SK-N-SH (cell line): ENCODE results near the gene TCIRG1.

Experiments
- CHD2 ChIP-seq: fragments of 150-350 bp; IDR thresholded peaks from 2 replicates; pipeline ENCODE4 v1.6.1; 2018; ENCODE audit warnings: low read length; ENCODE audit not compliant: partially characterized antibody
- EZH2phosphoT487 ChIP-seq: fragments of 200-600 bp; sonication (generic); IDR thresholded peaks from 2 replicates; pipeline ENCODE4 v1.6.1; 2017; ENCODE audit warnings: low read depth, mixed run types, mild to moderate bottlenecking, antibody characterized with exemption, moderate library complexity, borderline replicate concordance
- POLR2AphosphoS5 ChIP-seq: IDR thresholded peaks from 2 replicates; pipeline ENCODE4 v1.6.1; 2012; ENCODE audit warnings: low read depth, low read length
- RAD21 ChIP-seq: IDR thresholded peaks from 2 replicates; pipeline ENCODE4 v1.6.1; 2012; ENCODE audit warnings: mild to moderate bottlenecking, low read length
- RXRA ChIP-seq: IDR thresholded peaks from 2 replicates; pipeline ENCODE4 v1.4.0; 2012; ENCODE audit warnings: low read depth, mild to moderate bottlenecking, borderline replicate concordance
- TAF1 ChIP-seq: IDR thresholded peaks from 2 replicates; pipeline ENCODE4 v1.6.1; 2012; ENCODE audit warnings: low read depth, mild to moderate bottlenecking, low read length, moderate library complexity, borderline replicate concordance
- TF ChIP-seq, protein P1 (sequence below): fragments of 200-600 bp; sonication (generic); IDR thresholded peaks from 2 replicates; pipeline ENCODE4 v1.6.1; 2017; ENCODE audit warnings: antibody characterized with exemption, mild to moderate bottlenecking, moderate library complexity
- TF ChIP-seq, protein P2 (sequence below): IDR thresholded peaks from 2 replicates; pipeline ENCODE4 v1.4.0; 2012; ENCODE audit warnings: low read depth, borderline replicate concordance
- TF ChIP-seq, protein P3 (sequence below): IDR thresholded peaks from 2 replicates; pipeline ENCODE4 v1.6.1; 2012; ENCODE audit warnings: mild to moderate bottlenecking, low read depth, low read length, moderate library complexity

DNA sequence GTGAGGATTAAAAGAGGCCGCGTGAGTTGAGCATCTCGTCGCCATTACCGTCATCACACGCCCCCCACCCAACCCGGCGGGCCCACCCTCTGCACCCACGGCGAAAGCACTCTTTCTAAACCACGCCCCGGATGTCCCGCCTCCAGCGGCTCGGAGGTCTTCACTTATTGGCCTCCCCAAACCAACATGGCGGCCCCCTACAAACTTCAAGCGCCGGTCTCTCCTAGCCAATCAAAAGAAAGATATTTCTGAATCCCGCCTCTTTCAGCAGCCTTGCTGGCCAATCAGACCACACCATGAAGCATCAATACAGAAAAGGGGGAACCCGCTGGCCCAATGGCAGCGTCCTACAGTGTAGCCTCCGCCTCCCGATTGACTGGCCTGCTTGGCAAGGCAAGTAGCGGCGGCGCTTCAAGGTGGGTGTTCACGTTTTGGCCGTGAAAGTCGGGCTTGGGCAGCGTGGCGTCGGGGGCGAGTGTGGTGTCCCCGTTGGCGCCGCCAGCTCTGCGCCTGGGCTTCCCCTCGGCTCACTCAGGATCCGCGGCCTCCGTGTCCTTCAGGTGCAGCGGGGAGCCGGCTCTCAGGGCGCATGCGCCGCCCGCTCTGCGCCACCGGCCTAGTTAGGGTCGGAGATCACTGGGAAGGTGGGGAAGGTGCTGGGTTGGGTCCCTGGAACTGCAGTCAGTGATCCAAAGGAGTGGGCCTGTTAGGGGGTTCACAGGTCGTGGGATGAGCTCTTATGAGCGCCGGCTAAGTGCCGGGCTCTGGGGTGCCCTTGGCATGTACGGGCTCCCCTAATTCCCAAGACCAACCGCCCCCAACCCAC lies 8.3 kb upstream of the TCIRG1 start, which contains the start of gene NDUFS8:
- TF ChIP-seq TAF1 (peak; percentile 16; the same call in 1 of the 2 replicates), RXRA (no peak), POLR2AphosphoS5 (peak; percentile 27; the same call in 1 of the 2 replicates), EZH2phosphoT487 (no peak), RAD21 (no peak), CHD2 (peak; percentile 85)
- TF ChIP-seq, protein P1, sequence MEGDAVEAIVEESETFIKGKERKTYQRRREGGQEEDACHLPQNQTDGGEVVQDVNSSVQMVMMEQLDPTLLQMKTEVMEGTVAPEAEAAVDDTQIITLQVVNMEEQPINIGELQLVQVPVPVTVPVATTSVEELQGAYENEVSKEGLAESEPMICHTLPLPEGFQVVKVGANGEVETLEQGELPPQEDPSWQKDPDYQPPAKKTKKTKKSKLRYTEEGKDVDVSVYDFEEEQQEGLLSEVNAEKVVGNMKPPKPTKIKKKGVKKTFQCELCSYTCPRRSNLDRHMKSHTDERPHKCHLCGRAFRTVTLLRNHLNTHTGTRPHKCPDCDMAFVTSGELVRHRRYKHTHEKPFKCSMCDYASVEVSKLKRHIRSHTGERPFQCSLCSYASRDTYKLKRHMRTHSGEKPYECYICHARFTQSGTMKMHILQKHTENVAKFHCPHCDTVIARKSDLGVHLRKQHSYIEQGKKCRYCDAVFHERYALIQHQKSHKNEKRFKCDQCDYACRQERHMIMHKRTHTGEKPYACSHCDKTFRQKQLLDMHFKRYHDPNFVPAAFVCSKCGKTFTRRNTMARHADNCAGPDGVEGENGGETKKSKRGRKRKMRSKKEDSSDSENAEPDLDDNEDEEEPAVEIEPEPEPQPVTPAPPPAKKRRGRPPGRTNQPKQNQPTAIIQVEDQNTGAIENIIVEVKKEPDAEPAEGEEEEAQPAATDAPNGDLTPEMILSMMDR: no peak
- TF ChIP-seq, protein P2, sequence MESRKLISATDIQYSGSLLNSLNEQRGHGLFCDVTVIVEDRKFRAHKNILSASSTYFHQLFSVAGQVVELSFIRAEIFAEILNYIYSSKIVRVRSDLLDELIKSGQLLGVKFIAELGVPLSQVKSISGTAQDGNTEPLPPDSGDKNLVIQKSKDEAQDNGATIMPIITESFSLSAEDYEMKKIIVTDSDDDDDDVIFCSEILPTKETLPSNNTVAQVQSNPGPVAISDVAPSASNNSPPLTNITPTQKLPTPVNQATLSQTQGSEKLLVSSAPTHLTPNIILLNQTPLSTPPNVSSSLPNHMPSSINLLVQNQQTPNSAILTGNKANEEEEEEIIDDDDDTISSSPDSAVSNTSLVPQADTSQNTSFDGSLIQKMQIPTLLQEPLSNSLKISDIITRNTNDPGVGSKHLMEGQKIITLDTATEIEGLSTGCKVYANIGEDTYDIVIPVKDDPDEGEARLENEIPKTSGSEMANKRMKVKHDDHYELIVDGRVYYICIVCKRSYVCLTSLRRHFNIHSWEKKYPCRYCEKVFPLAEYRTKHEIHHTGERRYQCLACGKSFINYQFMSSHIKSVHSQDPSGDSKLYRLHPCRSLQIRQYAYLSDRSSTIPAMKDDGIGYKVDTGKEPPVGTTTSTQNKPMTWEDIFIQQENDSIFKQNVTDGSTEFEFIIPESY: no peak
- TF ChIP-seq, protein P3, sequence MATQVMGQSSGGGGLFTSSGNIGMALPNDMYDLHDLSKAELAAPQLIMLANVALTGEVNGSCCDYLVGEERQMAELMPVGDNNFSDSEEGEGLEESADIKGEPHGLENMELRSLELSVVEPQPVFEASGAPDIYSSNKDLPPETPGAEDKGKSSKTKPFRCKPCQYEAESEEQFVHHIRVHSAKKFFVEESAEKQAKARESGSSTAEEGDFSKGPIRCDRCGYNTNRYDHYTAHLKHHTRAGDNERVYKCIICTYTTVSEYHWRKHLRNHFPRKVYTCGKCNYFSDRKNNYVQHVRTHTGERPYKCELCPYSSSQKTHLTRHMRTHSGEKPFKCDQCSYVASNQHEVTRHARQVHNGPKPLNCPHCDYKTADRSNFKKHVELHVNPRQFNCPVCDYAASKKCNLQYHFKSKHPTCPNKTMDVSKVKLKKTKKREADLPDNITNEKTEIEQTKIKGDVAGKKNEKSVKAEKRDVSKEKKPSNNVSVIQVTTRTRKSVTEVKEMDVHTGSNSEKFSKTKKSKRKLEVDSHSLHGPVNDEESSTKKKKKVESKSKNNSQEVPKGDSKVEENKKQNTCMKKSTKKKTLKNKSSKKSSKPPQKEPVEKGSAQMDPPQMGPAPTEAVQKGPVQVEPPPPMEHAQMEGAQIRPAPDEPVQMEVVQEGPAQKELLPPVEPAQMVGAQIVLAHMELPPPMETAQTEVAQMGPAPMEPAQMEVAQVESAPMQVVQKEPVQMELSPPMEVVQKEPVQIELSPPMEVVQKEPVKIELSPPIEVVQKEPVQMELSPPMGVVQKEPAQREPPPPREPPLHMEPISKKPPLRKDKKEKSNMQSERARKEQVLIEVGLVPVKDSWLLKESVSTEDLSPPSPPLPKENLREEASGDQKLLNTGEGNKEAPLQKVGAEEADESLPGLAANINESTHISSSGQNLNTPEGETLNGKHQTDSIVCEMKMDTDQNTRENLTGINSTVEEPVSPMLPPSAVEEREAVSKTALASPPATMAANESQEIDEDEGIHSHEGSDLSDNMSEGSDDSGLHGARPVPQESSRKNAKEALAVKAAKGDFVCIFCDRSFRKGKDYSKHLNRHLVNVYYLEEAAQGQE: no peak
